ENCODE results near the gene KLHDC7B. TPM values are rescaled to one million over a fixed set of nuclear protein-coding genes. Genes with fewer than 3 reads are reported as not detected.

KLHDC7B gene
- total RNA-seq, 1 experiment from 2014 or later, result not detected

GRCh38 chr22:50572965-50573364, 27.3 kb downstream of the KLHDC7B start:
- DNase-seq (ENCODE audit: low read depth), result no peak

GRCh38 chr22:50573491-50574382, 28.0 kb downstream of the KLHDC7B start:
- DNase-seq (ENCODE audit: low read depth), result no peak

GRCh38 chr22:50574383-50574755, 28.7 kb downstream of the KLHDC7B start:
- no peak for DNase-seq (ENCODE audit: low read depth)

- DNase-seq (ENCODE audit: low read depth), result no peak
Measured at GRCh38 chr22:50575426-50575941, 29.8 kb downstream of the KLHDC7B start.

GRCh38 chr22:50576070-50576469, 30.4 kb downstream of the KLHDC7B start:
- DNase-seq (ENCODE audit: low read depth), result peak; percentile 24

- no peak for DNase-seq (ENCODE audit: low read depth)
Measured at GRCh38 chr22:50576806-50577696, 31.4 kb downstream of the KLHDC7B start.

- DNase-seq (ENCODE audit: low read depth), result no peak
Measured at GRCh38 chr22:50577697-50577986, 31.9 kb downstream of the KLHDC7B start.

GRCh38 chr22:50577987-50578775, 32.5 kb downstream of the KLHDC7B start, which contains the start of gene CPT1B:
TSS of gene CPT1B (minus strand) at chr22:50578427. CDS start at chr22:50577915, 512 bp downstream.
- DNase-seq (ENCODE audit: low read depth), result peak; percentile 22

GRCh38 chr22:50578776-50579310, 33.1 kb downstream of the KLHDC7B start:
- no peak for DNase-seq (ENCODE audit: low read depth)

GRCh38 chr22:50579752-50580151, 34.1 kb downstream of the KLHDC7B start:
- DNase-seq (ENCODE audit: low read depth), result no peak

GRCh38 chr22:50581031-50581949, 35.6 kb downstream of the KLHDC7B start:
- no peak for DNase-seq (ENCODE audit: low read depth)

- peak; percentile 9 for DNase-seq (ENCODE audit: low read depth)
Measured at GRCh38 chr22:50581950-50582492, 36.3 kb downstream of the KLHDC7B start.

- DNase-seq (ENCODE audit: low read depth), result peak; percentile 95
Measured at GRCh38 chr22:50582493-50583293, 37.0 kb downstream of the KLHDC7B start, which contains the start of gene CHKB. TSS of gene CHKB (minus strand) at chr22:50582849. CDS start at chr22:50582781, 68 bp downstream.

- DNase-seq (ENCODE audit: low read depth), result no peak
Measured at GRCh38 chr22:50583294-50583861, 37.7 kb downstream of the KLHDC7B start.

GRCh38 chr22:50584106-50585096, 38.7 kb downstream of the KLHDC7B start:
- no peak for DNase-seq (ENCODE audit: low read depth)

GRCh38 chr22:50585238-50585637, 39.5 kb downstream of the KLHDC7B start:
- no peak for DNase-seq (ENCODE audit: low read depth)

GRCh38 chr22:50585781-50586180, 40.1 kb downstream of the KLHDC7B start:
- no peak for DNase-seq (ENCODE audit: low read depth)
